GM19467 (cell line): ENCODE results near the gene WDTC1.
"Not testable (repeated sequence)": the region's sequence is repeated elsewhere in the genome, so short reads cannot be mapped to it uniquely, and the experiment has no call there.

ENCODE experiments used
- ATAC-seq: cut with Tn5 transposase; IDR thresholded peaks from one replicate; pipeline ENCODE4 v1.9.1; 2021; ENCODE audit warnings: mild to moderate bottlenecking, moderate library complexity; ENCODE audit not compliant: unreplicated experiment

The WDTC1 gene

GRCh38 chr1:27243665-27244064 is 9.2 kb downstream of the WDTC1 start:
- not testable (repeated sequence) for ATAC-seq

- no peak for ATAC-seq
Observed at GRCh38 chr1:27246194-27246593, 11.8 kb downstream of the WDTC1 start.

GRCh38 chr1:27253596-27253995 is 19.2 kb downstream of the WDTC1 start:
- ATAC-seq = no peak

GRCh38 chr1:27255136-27255535 is 20.7 kb downstream of the WDTC1 start:
- ATAC-seq = no peak

GRCh38 chr1:27257155-27257554 is 22.7 kb downstream of the WDTC1 start:
- no peak for ATAC-seq

- ATAC-seq = no peak
Observed at GRCh38 chr1:27258598-27258997, 24.2 kb downstream of the WDTC1 start.

GRCh38 chr1:27267153-27267552 is 32.7 kb downstream of the WDTC1 start:
- ATAC-seq = no peak

GRCh38 chr1:27269276-27269675 is 34.8 kb downstream of the WDTC1 start:
- ATAC-seq = no peak

- ATAC-seq = no peak
Observed at GRCh38 chr1:27274204-27274603, 39.8 kb downstream of the WDTC1 start.

GRCh38 chr1:27275696-27276095 is 41.3 kb downstream of the WDTC1 start:
- no peak for ATAC-seq

- no peak for ATAC-seq
Observed at GRCh38 chr1:27284425-27285273, 50.2 kb downstream of the WDTC1 start.

GRCh38 chr1:27285274-27285660 is 50.8 kb downstream of the WDTC1 start:
- no peak for ATAC-seq

- ATAC-seq = not testable (repeated sequence)
Observed at GRCh38 chr1:27285821-27286220, 51.4 kb downstream of the WDTC1 start.

- not testable (repeated sequence) for ATAC-seq
Observed at GRCh38 chr1:27289125-27289524, 54.7 kb downstream of the WDTC1 start.

GRCh38 chr1:27290581-27290980 is 56.1 kb downstream of the WDTC1 start:
- no peak for ATAC-seq

GRCh38 chr1:27292106-27292505 is 57.7 kb downstream of the WDTC1 start:
- no peak for ATAC-seq

GRCh38 chr1:27293915-27294314 is 59.5 kb downstream of the WDTC1 start:
- ATAC-seq = no peak

GRCh38 chr1:27296773-27297291 is 62.4 kb downstream of the WDTC1 start:
- ATAC-seq = no peak

GRCh38 chr1:27297903-27298302 is 63.5 kb downstream of the WDTC1 start:
- ATAC-seq = no peak

- ATAC-seq = no peak
Observed at GRCh38 chr1:27298632-27299384, 64.4 kb downstream of the WDTC1 start.

GRCh38 chr1:27299385-27300271 is 65.2 kb downstream of the WDTC1 start:
- ATAC-seq = no peak
